Motor neuron (in vitro differentiated cells): Measurements from ENCODE around the gene FMNL2. TPM values are rescaled to one million over a fixed set of nuclear protein-coding genes. Genes with fewer than 3 reads are reported as not detected.

ENCODE experiments used
- ATAC-seq, 8 experiments: fragments of 200-7000 bp; cut with Tn5 transposase; replicated peaks in 6 of 8; 2 replicates each; pipeline ENCODE4 v1.8.0; 2021; ENCODE audit warnings: mild to moderate bottlenecking in 8 of 8, moderate library complexity in 8 of 8
- H3K27ac ChIP-seq, 2 donors: fragments of 250-450 bp; sonication (Bioruptor Pico); 2 replicates each; pipeline ENCODE4 v1.9.0; 2021; ENCODE audit warnings: antibody characterized with exemption in 2 of 2, mild to moderate bottlenecking in 2 of 2, moderate library complexity in 1 of 2
- H3K4me1 ChIP-seq, 2 donors: fragments of 250-450 bp; sonication (Bioruptor Pico); replicated peaks in 1 of 2; 2 replicates each; pipeline ENCODE4 v1.6.1; 2021; ENCODE audit warnings: antibody characterized with exemption in 2 of 2, mild to moderate bottlenecking in 2 of 2, moderate library complexity in 1 of 2
- H3K4me3 ChIP-seq, 5 donors: fragments of 250-450 bp; sonication (Bioruptor Pico); 2 replicates each; pipeline ENCODE4 v1.9.0; 2021; ENCODE audit warnings: antibody characterized with exemption in 5 of 5, mild to moderate bottlenecking in 5 of 5, moderate library complexity in 4 of 5
- WGBS, 10 experiments: fragments of 450-650 bp; shearing (Covaris generic); methylation state at CpG; one replicate each; pipeline ENCODE4 v1.0.0; 2022; 5-methylcytosine and 5-hydroxymethylcytosine counted together
- in situ Hi-C, 9 experiments: fragments of 400-800 bp; cut with MboI; loops; one replicate each; pipeline ENCODE4 v1.15.0; 2021; ENCODE audit warnings: low sequenced_read_pairs in 9 of 9, low pct_unique_long_range_greater_than_20kb in 2 of 9; ENCODE audit not compliant: unreplicated experiment in 9 of 9
- total RNA-seq, 8 experiments: library from RNA; unstranded; fragments of 300-600 nt; gene quantifications; 2 replicates each; pipeline versions ENCODE4 v1.2.3 to v1.2.4, GENCODE V29; 2022

Gene FMNL2
- total RNA-seq = 100 to 1,000 TPM in 2 of 8 experiments, 10 to 100 TPM in 6; 28.9 to 179 (median 64.2) TPM

GRCh38 chr2:152335016-152335725 is at the start of gene FMNL2:
TSS of gene FMNL2 (plus strand) at chr2:152335174.
- WGBS, 10 experiments = 0 to 2% (median 0%) methylated on average over 1 to 19 of the region's 85 CpGs; no CpG with 5 or more reads in 6 of the 10 experiments
- ATAC-seq = peak; percentile 68 to 91 (median 90)
- Histone ChIP-seq H3K4me1 (peaks cover 8 to 16% of the 10 kb centered on the region in 2 donors), H3K4me3 (peak within 1 kb of the TSS; percentile 57 to 99 (median 87)), H3K27ac (peak within 1 kb of the TSS; percentile 72 to 76)
- in situ Hi-C loops = loop anchor here in 2 of 9 experiments (10.0 to 25.0 kb wide), 2 partner anchors 150 to 277 kb away; no protein-coding TSS in a partner anchor

- H3K4me3 ChIP-seq = no peak overlapping the region
- no peaks in the 10 kb centered on the region for H3K4me1 ChIP-seq
- H3K27ac ChIP-seq = no peak overlapping the region
- in situ Hi-C loops = no loop called here
- no peak for ATAC-seq
Observed at GRCh38 chr2:152292991-152293390, 42.0 kb upstream of the FMNL2 start.

GRCh38 chr2:152297715-152298114 is 37.3 kb upstream of the FMNL2 start:
- ATAC-seq = no peak
- in situ Hi-C loops = no loop called here
- H3K27ac ChIP-seq = no peak overlapping the region
- H3K4me3 ChIP-seq = no peak overlapping the region
- WGBS, 10 experiments = 86 to 100% (median 100%) methylated on average over 1 to 2 of the region's 2 CpGs; no CpG with 5 or more reads in 3 of the 10 experiments
- H3K4me1 ChIP-seq = no peaks in the 10 kb centered on the region

- H3K4me1 ChIP-seq = no peaks in the 10 kb centered on the region
- H3K27ac ChIP-seq = no peak overlapping the region
- 0 to 80% (median 33%) methylated on average over 1 of the region's 1 CpG; no CpG with 5 or more reads in 3 of the 10 experiments for WGBS, 10 experiments
- peak in 4 of 8 experiments; percentile 27 to 69 (median 53) for ATAC-seq
- no peak overlapping the region for H3K4me3 ChIP-seq
- in situ Hi-C loops = no loop called here
Observed at GRCh38 chr2:152298754-152299153, 36.2 kb upstream of the FMNL2 start.

- H3K4me1 ChIP-seq = no peaks in the 10 kb centered on the region
- WGBS, 10 experiments = 41 to 100% (median 79%) methylated on average over 1 to 3 of the region's 3 CpGs; no CpG with 5 or more reads in 2 of the 10 experiments
- H3K4me3 ChIP-seq = no peak overlapping the region
- H3K27ac ChIP-seq = no peak overlapping the region
- in situ Hi-C loops = no loop called here
- no peak for ATAC-seq
Observed at GRCh38 chr2:152301131-152301530, 33.8 kb upstream of the FMNL2 start.

- in situ Hi-C loops = no loop called here
- Histone ChIP-seq H3K4me1 (no peaks in the 10 kb centered on the region), H3K4me3 (no peak overlapping the region), H3K27ac (no peak overlapping the region)
- ATAC-seq = peak in 2 of 8 experiments; percentile 14 to 17
- 60 to 100% (median 80%) methylated on average over 1 to 2 of the region's 2 CpGs; no CpG with 5 or more reads in 3 of the 10 experiments for WGBS, 10 experiments
Observed at GRCh38 chr2:152303951-152304350, 31.0 kb upstream of the FMNL2 start.

- ATAC-seq = peak in 3 of 8 experiments; percentile 41 to 98 (median 89)
- in situ Hi-C loops = no loop called here
- Histone ChIP-seq H3K27ac (no peak overlapping the region), H3K4me1 (peaks cover 0 to 3% of the 10 kb centered on the region in 2 donors), H3K4me3 (no peak overlapping the region)
- 33 to 100% (median 86%) methylated on average over 1 of the region's 1 CpG; no CpG with 5 or more reads in 4 of the 10 experiments for WGBS, 10 experiments
Observed at GRCh38 chr2:152304836-152305235, 30.1 kb upstream of the FMNL2 start.

- H3K4me1 ChIP-seq = peaks cover 0 to 3% of the 10 kb centered on the region in 2 donors
- in situ Hi-C loops = no loop called here
- H3K4me3 ChIP-seq = no peak overlapping the region
- WGBS, 10 experiments = 86 to 88% (median 88%) methylated on average over 1 of the region's 1 CpG; no CpG with 5 or more reads in 7 of the 10 experiments
- no peak for ATAC-seq
- no peak overlapping the region for H3K27ac ChIP-seq
Observed at GRCh38 chr2:152307863-152308262, 27.1 kb upstream of the FMNL2 start.

- no peak overlapping the region for H3K27ac ChIP-seq
- WGBS, 10 experiments = 49 to 100% (median 76%) methylated on average over 4 to 13 of the region's 13 CpGs; no CpG with 5 or more reads in 1 of the 10 experiments
- ATAC-seq = no peak
- no peak overlapping the region for H3K4me3 ChIP-seq
- in situ Hi-C loops = no loop called here
- peaks cover 0 to 3% of the 10 kb centered on the region in 2 donors for H3K4me1 ChIP-seq
Observed at GRCh38 chr2:152309352-152310214, 25.4 kb upstream of the FMNL2 start.

GRCh38 chr2:152319822-152320570 is 15.0 kb upstream of the FMNL2 start:
- no peak overlapping the region for H3K27ac ChIP-seq
- 71 to 100% (median 96%) methylated on average over 1 to 3 of the region's 3 CpGs; no CpG with 5 or more reads in 4 of the 10 experiments for WGBS, 10 experiments
- in situ Hi-C loops = no loop called here
- H3K4me1 ChIP-seq = no peaks in the 10 kb centered on the region
- no peak overlapping the region for H3K4me3 ChIP-seq
- peak in 2 of 8 experiments; percentile 52 to 53 for ATAC-seq

- no peaks in the 10 kb centered on the region for H3K4me1 ChIP-seq
- 85 to 100% (median 96%) methylated on average over 1 to 4 of the region's 5 CpGs; no CpG with 5 or more reads in 3 of the 10 experiments for WGBS, 10 experiments
- no peak overlapping the region for H3K27ac ChIP-seq
- in situ Hi-C loops = no loop called here
- H3K4me3 ChIP-seq = no peak overlapping the region
- no peak for ATAC-seq
Observed at GRCh38 chr2:152320814-152321213, 14.2 kb upstream of the FMNL2 start.

GRCh38 chr2:152322222-152322621 is 12.8 kb upstream of the FMNL2 start:
- Histone ChIP-seq H3K4me1 (no peaks in the 10 kb centered on the region), H3K27ac (no peak overlapping the region), H3K4me3 (no peak overlapping the region)
- in situ Hi-C loops = no loop called here
- no peak for ATAC-seq
- WGBS, 10 experiments = 69 to 100% (median 92%) methylated on average over 2 to 4 of the region's 4 CpGs; no CpG with 5 or more reads in 2 of the 10 experiments
